CD4-positive, alpha-beta T cell treated with Interleukin-6 for 4 hours (primary cell): ENCODE measurements around the gene COL23A1.

Experiments
- DNase-seq: peaks from one replicate; pipeline ENCODE4 v3.0.0-alpha.2; 2020; ENCODE audit warnings: mixed read lengths

COL23A1 gene

GRCh38 chr5:178587763-178588611, 2.2 kb downstream of the COL23A1 start:
- no peak for DNase-seq

GRCh38 chr5:178586396-178586795, 3.8 kb downstream of the COL23A1 start:
- DNase-seq: no peak

DNA sequence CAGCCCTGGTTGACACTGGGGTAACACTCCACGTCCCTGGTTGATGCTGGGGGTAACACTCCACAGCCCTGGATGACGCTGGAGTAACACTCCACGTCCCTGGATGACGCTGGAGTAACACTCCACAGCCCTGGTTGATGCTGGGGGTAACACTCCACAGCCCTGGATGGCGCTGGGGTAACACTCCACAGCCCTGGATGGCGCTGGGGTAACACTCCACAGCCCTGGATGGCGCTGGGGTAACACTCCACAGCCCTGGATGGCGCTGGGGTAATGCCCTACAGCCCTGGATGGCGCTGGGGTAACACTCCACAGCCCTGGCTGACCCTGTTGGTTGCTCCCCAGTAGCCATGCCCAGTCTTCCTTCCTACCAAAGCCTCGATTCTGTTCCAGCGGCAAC, 4.8 kb downstream of the COL23A1 start:
- peak; percentile 41 for DNase-seq

GRCh38 chr5:178583279-178583678, 6.9 kb downstream of the COL23A1 start:
- DNase-seq: no peak

DNA sequence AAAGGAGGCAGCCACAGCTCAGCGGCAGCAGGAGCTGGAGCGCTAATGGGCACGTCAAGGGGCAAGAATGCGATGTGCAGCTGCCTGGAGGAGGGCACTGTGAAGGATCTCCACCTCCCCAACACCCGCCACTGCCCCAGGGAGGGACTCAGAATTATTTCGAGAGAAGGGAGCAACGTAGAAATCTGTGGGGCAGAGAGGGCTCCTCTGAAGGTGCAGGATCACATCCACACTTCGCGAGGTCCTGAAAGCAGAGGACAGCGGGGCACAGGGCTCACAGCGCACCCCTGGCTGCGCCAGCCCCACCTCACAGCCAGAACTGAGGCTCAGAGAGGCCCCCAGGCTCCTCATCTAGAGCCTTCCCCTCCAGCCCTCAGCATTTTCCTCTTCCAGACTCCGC, 7.9 kb downstream of the COL23A1 start:
- DNase-seq: no peak

DNA sequence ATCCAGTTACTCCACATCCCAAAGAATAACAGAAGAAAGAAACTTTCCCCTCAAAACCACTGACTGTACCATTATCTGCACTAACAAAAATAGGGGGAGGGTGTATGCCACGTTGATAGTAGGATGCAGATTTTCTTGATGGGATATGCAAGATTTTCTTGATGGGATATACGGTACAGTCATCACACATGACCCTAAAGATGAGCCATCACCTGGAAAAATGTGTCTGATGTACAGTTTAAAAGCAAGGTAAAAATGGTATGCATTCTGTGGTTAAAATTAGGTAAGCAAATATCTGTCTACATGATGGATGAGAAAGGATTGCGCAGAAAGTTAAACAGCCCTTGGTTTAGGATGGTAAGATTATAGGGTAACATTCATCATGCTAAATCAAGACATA, 8.6 kb downstream of the COL23A1 start:
- no peak for DNase-seq

GRCh38 chr5:178580271-178580955, 9.8 kb downstream of the COL23A1 start:
- DNase-seq: no peak

DNA sequence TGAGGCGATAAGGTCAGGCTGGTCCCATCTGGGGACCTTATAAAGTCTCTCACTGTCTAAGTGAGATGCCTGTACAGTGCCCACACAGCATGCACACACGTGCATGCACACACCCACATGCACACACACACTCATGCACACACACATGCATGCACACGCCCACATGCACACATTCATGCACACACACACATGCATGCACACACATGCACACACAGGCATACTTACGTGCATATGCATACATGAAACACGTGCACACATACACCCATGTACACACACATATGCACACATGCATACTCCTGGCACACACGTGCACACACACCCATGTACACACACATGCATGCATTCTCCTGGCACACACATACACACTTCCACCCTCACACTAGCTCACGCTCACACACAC, 12.2 kb downstream of the COL23A1 start:
- no peak for DNase-seq

DNA sequence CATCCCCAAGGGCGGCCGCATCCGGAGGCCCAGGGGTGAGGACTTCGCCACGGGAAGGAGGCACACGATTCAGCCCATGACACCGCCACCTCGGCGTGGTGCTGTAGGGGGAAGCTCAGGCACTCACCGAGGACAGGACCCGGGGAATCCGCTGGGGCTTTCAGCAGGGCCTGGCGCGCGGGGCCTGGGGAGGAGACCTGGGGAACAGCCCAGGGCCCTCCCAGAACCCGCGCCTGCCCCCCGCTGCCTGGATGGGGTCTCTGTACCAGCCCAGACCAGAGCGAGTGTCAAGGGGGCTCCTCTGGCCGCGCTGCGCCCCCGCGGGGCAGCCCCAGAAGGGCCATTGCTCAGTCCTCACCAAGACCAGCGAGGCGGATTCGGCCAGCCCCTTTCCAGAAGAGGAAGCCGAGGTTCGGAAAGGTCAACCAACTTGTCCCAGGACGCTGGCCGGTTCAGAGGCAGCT, 12.8 kb downstream of the COL23A1 start:
- DNase-seq: no peak

GRCh38 chr5:178576591-178577351, 13.4 kb downstream of the COL23A1 start:
- DNase-seq: no peak

- no peak for DNase-seq
Observed at GRCh38 chr5:178573216-178573615, 17.0 kb downstream of the COL23A1 start.

DNA sequence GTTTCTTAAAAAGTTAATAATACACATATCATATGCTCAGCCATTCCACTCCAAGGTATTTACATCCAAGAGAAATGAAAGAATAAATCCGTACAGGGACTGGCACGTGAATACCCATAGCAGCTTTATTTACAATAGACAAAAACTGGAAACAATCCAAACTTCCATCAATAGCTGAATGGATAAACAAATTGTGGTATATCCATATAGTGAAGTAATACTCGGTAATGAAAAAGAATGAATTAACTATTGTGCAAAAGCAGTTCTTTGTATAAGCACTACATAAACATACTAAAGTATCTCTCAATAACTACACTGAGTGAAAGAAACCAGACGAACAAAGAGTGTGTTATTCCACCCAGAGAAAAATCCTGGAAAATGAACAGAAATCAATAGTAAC, 17.6 kb downstream of the COL23A1 start:
- no peak for DNase-seq

GRCh38 chr5:178569485-178569884, 20.7 kb downstream of the COL23A1 start:
- no peak for DNase-seq

DNA sequence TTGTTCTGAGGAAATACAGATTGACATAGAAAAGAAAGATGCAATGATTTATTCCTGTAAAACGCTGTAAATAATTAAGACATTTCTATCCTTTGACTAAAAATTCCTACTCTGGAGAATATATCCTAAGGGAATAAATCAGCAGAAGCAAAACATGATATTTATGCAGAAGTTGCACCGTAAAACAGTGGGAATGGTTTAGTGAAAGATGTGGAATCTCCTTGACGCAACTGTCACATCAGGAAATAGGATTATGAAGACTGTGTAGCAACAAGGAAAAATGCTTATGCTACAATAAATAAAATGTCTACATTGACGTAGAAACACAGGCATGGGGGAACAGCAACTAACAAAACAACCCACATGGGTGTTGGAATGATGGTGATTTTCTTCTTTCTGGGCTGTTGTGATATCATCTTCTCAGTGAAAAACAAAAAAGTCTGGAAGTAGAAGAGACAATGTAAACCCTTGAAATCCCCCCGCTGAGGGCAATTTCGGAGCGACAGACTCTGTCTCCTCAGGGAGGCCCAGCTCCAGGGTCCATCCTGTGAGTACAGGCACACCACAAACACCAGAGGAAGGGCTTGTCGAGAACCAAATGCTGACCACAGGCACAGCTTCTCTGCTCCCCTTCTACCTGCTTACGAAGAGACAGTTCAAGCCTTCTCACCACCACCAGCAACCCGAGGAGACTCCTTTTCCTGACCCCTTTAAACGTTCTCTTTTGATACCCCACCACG, 25.2 kb downstream of the COL23A1 start:
- DNase-seq: no peak

GRCh38 chr5:178564397-178564796, 25.8 kb downstream of the COL23A1 start:
- DNase-seq: no peak

DNA sequence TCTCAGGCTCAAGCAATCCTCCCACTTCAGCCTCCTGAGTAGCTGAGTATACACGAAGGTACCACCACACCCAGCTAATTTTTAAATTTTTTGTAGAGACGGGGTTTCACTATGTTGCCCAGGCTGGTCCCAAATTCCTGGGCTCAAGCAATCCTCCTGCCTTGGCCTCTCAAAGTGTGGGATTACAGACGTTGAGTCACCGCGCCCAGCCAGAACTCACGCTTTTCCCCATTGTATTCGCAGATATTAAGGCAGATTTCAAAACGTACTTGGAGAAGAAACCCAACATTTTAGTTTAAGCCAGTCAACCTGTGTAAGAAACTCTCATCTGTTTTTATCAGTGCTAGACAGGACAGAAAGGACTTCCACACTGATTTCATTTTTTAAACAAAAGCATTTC, 26.6 kb downstream of the COL23A1 start:
- DNase-seq: no peak

DNA sequence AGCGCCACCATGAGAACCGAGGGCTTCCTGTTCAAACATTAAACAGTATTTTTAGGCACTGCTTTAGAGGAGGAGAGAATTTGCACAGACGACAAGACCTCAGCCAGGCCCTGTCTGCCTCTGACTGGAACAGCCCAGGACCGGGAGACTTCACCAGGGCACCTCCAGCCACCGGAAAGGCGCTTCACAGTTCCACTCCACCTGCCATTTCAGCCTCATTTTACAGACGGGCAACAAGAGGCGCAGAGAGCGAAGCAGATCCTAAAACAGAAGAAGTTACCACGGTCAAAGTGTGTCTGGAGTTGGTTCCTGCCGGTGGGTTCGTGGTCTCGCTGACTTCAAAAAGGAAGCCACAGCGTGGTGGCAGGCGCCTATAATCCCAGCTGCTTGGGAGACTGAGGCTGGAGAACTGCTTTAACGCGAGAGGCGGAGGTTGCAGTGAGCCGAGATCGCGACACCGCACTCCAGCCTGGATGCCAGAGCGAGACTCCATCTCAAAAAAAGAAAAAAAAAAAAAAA, 28.4 kb downstream of the COL23A1 start:
- DNase-seq: no peak

DNA sequence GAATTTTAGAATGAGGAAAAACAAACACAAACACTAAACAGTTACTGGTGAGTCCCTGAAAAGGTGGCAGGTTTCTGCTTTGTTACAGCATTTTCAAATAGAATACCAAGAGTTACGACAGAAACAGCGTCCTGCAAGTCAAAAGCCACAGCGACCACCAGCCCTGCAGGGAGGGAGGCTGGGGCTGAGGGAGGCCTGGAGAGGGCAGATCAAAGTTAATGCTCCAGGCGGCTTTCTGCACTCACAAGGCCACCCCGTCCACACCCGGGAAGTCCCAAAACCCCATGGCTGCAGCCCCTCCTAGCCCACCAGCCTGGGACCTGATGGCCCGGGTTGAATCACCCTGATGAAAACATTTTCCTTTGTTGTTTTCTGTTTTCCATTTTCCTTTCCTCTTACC, 29.3 kb downstream of the COL23A1 start:
- no peak for DNase-seq

- DNase-seq: no peak
Observed at GRCh38 chr5:178557416-178557815, 32.8 kb downstream of the COL23A1 start.

GRCh38 chr5:178555771-178556211, 34.4 kb downstream of the COL23A1 start:
- DNase-seq: no peak

- DNase-seq: no peak
Observed at GRCh38 chr5:178555005-178555404, 35.2 kb downstream of the COL23A1 start.

GRCh38 chr5:178554311-178554710, 35.9 kb downstream of the COL23A1 start:
- DNase-seq: no peak
